GM21619 (cell line): ENCODE data around the gene MFAP4.

Experiments used
- ATAC-seq: cut with Tn5 transposase; IDR thresholded peaks from one replicate; pipeline ENCODE4 v1.9.1; 2021; ENCODE audit not compliant: unreplicated experiment

Gene MFAP4, protein sequence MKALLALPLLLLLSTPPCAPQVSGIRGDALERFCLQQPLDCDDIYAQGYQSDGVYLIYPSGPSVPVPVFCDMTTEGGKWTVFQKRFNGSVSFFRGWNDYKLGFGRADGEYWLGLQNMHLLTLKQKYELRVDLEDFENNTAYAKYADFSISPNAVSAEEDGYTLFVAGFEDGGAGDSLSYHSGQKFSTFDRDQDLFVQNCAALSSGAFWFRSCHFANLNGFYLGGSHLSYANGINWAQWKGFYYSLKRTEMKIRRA

DNA sequence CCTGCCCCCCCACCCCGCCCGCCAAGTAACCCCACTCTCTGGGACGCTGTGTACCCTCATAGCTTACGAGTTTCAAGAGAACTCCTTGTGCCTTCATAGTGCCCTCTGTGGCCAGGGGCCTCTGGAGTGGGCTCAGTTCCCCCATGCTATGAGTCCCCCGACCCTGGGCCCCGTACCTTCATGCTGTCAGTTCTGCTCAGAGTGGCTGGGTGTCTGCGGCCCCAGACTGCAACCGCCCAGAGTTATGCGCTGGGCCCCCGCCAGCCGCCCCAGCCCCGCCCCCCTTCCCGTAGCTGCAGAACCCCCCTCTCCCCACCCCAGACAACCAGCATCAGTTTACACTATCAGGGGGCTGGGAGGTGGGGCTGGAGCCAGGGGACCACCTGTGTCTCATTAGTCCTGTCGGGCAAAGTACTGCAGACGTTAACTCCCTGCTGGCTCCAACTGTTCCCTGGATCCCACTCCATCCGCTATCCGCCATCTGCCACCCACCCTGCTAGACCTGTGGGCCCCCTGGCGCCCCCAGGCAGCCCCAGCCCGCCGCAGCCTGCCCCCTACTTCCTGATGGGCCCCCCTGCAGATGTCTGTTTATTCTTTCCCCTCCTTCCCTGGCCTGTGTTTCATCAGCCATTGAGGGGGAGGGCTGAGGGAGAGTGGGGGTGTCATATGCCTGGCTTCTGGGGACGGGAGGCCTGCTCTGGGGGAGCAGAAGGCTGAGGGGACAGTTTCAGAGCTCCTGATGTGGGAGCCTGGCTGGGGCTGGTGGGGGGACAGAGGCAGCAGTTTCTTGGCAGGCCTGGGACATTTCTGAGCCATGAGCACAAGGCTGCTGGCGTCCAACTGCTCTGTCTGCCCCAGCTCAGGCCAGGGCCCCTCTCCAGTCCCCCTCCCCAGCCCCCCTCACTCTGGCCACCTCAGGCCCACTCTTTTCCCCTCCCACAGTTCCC lies at the start of gene MFAP4:
Gene MFAP4, minus strand, starts transcription at position 217 of the 947 bp plus-strand sequence. Its CDS starts 35 bp downstream, at position 182.
- no peak for ATAC-seq

DNA sequence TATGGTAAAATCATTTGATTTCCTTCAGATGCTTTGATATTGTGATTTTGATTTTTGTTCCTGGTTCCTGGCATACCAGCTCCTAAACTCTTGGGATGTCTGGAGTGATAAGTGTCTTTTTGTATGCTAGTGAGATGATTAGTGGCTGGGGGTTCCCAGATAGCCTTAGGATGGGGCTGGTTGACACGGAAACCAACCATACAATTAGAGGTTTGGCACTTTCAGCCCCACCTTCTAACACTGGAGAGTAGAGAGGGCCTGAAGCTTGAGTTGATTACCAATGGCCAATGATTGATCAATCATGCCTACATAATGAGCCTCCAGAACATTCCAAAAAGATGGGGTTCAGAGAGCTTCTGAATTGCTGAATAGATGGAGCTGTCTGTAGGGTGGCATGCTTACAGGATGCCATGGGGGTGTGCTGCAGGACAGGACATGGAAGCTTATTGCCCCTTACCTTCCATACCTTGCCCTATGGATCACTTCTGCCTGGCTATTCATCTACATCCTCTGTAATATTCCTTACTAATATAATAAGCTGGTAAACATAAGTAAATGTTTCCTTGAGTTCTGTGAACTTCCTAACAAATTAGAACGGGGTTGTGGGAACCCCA lies 46.8 kb upstream of the MFAP4 start:
- ATAC-seq, result no peak

DNA sequence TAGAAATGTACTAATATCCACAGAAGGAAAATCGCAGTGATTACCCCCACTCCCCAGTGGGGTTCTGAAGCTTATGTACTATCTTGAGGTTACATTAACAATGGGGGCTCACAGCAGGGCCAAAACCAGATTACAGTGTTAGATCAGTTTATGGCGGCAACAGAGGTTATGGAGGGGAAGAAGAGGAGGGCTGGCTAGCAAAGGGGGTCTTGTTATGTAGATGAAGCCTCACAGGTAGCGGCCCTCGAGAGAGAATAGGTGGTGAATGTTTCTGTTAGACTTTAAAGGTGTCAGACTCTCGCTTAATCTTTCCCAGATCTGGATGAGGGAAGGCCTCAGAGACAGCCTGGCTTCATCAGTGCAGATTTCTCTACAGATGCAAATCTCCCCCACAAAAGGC lies 46.3 kb upstream of the MFAP4 start:
- no peak for ATAC-seq

DNA sequence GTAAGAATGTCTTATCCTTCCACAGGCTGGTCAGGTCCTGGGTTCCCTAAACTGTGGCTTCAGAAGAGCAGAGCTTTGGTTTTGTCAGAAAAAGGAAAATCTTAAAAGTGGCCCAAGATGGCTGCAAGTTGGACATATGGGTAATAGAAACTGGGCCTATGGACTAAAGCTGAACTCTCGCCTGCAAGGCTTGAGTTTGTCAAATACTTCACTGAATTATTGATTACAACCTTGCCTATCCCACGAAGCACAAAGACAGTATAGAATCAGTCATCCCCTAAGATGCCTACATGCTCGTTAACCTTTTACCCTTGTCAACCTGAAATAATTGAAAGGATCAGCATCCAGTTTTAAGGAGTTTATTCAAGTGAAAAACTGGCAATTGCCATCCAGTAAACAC lies 44.7 kb upstream of the MFAP4 start:
- no peak for ATAC-seq

DNA sequence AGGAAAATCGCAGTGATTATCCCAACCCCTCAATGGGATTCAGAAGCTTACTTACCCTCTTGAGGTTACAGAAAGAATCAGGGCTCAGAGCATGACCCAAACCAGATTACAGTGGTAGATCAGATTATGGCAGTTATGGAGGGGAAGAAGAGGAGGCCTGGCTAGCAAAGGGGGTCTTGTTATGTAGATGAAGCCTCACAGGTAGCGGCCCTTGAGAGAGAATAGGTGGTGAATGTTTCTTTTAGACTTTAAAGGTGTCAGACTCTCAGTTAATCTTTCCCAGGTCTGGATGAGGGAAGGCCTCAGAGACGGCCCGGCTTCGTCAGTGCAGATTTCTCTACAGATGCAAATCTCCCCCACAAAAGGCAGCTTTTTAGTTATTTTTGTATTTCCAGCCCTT lies 39.6 kb upstream of the MFAP4 start:
- no peak for ATAC-seq

DNA sequence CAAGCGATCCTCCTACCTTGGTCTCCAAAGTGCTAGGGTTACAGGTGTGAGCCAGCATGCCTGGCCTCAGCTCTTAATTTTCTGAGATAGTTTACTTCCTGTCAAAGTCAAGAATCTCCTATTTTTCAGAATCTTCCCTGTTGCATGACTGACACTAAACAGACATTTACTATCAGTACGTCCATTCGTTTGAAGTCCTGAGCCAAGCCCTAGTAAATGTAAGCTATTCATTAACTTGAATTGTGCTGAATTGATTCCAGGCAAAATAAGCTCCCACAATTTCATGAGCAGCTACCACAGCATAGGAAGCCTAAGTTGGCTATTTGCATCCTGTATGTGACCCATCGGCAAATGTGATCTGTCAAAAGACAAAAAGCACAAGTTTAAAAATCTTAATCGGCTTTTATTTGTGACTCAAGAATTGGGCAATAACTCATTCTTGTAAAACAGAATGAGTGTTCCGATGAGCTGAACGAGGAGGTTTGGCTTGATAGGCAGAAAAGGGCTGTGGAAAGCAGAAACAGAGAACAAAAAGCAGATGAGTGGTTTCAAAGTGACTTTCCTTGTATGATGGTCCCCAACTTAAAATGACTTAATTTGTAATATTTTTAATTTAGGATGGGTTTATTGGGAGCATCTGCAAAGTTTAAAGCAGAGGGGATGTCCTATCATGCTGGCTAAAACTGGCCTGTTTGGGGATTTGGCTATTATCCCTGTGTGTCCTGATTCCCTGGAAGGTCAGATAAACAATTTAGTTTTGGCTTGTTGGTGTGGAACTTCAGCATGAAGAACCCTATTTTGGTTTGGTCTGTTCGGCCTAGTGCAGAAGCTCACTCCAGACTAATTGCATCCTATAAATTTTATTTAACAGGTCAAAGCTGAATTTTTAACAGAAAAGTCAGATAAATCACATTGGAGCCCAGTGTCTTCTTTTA lies 38.2 kb upstream of the MFAP4 start:
- ATAC-seq, result no peak

DNA sequence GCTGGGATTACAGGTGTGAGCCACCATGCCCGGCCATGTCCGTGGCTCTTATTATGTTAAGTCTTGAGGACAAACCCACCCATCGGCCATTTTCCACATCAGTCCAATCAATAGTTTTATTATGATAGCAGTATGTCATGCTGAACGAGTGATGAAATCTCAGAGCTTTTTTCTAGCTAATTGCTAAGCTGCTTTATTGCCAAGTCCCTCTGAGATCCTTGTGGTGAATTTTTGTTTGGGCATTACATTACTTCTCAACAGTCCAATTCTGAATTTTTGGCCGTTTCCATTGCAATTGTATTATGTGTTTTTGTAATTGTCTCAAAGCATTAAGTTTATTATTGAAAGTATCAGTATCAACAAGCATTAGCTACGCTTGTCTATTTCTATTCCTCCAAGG lies 34.9 kb upstream of the MFAP4 start:
- ATAC-seq, result no peak

DNA sequence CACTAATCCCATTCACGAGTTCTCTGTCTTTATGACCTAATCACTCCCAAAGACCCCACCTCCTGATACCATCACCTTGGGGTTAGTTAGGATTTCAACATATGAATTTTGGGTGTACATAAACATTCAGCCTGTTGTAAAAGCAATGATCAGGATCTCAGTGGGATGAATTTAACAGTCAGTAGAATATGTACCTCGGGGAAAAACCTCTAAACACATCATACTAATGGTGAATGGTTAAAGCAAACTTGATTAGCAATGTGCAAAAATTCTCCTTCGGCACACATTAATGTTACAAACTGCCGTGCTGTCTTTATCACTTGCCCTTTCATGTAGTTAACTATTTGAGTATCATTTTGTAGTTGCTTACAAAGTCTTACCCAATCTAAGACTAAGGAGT lies 34.2 kb upstream of the MFAP4 start:
- ATAC-seq, result no peak

DNA sequence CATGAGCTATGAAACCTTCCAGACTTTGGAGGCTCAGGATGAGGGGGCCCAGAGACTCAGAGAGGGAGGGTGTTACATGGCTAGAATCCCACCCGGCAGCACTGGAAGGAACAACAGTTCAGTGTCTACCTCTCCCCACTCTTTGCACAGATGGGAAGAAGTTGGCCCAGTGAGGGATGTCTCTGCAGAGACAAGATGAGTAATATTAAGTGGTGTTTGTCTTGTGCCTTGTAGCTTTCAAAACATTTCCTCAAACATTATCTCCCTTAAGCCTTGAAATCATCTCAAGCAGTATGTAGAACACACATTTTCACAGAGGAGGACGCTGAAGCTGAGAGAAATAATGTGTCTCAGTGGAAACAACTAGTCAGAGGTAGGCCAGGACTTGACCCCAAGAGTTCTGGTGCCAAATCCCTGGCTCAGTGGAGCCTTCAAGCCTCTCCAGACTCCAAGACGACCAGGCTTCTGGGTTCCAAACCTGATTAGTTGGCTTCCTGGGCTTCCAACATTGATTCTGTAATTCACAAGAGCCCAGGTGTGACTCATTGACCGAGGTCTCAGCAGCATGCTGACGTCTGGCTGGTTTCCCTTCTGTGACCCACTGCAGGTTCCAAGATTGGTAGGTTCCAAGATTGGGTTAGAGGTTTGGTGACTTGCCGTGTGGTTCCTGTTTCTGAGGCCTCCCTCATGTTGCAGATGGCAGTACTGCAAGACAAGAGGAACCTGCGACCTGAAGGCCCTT lies 31.4 kb upstream of the MFAP4 start:
- ATAC-seq, result no peak

DNA sequence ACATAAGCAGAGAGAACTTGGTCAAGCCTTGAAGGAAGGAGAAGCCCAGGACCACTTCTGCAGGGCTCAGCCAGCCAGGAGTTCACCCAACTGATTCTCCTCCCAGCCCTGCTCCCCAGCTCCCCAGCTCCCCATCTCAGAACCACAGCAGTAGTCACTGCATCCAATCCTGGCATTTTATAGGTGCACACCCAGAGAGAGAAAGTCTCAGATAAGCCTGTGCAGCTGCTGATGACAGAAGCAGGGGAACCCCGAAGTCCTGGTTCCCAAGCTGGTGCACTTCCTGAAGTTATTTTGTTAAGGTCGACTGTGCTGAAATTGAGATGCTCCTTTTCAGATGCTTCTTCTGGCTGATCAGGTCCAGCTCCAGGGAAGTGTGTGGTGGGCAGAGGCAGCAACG lies 30.6 kb upstream of the MFAP4 start:
- no peak for ATAC-seq

DNA sequence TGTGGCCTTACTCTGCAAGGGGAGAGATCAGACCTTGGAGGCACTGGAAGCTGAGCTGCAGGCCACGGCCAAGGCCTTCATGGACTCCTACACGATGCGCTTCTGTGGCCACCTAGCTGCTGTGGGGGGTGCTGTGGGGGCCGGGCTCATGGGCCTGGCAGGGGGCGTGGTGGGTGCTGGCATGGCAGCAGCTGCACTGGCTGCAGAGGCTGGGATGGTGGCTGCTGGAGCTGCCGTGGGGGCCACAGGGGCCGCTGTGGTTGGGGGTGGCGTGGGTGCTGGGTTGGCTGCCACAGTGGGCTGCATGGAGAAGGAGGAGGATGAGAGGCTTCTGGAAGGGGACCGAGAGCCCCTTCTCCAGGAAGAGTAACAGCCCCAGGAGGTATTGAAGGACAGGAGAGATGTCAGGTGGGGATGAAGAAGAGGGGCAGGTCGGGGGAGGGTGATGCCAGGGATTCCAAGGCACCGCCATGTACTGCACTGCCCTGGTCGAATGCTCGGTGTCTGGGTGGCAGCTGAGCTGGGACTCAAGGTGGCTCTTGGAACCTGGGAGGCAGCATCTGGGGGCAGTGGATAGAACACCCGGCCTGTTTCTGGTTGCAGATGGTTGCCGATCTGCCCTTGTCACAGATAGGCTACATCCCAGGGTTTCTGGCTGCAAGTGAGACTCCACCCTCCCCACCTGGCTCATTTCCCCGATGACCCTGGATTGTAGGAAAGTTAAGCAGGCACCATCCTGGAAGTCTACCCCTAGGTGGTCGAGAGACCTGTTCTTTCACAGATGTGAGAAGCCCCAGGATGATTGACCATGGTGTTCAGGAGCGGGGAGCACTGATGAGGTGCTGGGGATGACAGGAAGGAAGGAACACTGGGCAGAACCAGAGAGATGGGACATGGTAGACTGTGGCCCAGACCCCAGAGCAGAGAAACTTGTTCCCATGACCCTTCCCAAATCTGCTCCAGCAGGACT lies 29.1 kb upstream of the MFAP4 start:
- no peak for ATAC-seq

DNA sequence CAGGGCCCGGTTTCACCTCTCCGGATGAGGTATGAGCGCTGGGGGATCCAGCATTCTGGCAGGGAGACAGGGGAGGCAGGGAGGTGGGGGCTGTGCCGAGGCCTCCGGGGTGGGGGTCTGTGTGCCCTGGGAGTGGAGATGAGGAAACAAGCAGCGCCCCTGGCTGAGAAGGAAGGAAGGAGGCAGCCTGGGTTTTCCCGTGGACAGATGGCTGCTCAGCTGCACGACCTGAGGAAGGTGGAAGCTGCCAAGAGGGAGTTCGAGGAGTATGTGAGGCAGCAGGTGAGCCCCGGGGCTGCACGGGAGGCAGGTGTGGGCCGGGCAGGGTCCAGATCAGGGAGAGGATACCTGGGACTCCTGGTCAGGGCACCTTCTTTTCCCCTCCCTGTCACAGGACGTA lies 28.3 kb upstream of the MFAP4 start:
- ATAC-seq, result no peak

DNA sequence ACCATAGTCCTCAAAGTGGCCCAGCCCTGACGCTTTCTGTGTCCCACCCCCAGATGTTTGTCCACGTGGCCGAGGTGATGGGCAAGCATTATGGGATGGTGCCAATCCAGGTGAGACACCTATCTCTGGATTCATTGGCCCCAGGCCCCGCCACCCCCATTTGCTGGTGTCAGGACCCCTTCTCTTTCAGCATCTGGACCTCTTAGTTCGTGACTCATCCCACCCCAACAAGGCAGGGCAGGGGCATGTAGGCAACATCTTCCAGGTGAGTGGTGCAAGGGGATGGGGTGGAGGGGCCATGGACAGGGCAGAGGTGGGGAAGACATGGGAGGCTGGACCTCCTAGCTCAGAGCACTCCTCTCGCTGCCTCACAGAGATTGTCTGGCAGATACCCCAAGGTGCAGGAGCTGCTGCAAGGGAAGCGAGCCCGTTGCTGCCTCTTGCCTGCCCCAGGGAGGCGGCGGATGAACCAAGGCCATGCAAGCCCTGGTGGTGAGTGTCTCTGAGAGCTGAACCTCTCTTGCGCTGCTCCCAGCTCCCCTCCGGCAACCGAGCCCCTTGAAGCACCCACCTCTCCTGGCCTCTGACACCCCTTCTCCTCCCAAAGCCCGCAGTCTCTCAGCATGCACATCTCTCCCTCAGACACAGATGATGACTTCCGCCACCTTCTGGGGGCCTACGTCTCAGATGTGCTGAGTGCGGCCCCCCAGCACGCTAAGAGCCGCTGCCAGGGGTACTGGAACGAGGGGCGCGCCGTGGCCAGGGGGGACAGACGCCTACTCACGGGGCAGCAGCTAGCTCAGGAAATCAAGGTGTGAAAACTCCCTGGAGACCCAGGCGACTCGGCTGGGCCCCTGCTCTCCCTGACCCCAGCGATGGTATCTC lies 27.6 kb upstream of the MFAP4 start:
- no peak for ATAC-seq

DNA sequence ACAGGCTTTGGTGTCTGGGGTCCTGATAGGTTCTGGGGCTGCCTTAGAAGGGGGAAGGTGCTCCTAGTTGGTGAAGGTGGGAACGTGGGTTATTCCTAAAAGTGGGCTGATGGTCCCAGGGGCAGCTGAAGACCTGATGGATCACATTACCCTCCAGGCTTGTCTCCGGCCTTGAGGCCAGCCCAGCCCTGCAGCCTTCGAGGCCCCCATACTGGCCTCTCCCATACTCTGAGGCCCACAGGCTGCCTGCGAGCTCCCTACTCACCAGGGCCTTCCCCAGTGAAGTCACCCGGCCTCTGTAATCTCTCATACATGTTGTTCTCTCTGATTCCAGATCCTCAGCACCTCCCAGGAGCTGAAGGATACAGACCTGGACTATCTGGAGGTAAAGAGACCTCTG lies 26.8 kb upstream of the MFAP4 start:
- ATAC-seq, result no peak

DNA sequence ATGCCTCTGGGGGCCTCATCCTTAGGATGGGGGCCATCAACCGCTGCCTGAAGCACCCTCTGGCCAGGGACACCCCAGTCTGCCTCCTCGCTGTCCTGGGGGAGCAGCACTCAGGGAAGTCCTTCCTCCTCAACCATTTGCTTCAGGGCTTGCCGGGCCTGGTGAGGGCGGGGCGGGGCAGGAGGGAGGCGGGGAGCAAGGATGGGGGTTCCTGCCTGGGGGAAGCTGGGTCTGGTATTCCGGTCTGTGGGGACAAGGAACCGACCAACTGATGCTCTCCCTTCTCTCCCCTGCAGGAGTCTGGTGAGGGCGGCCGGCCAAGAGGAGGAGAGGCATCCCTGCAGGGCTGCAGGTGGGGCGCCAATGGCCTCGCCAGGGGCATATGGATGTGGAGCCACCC lies 26.0 kb upstream of the MFAP4 start:
- no peak for ATAC-seq

DNA sequence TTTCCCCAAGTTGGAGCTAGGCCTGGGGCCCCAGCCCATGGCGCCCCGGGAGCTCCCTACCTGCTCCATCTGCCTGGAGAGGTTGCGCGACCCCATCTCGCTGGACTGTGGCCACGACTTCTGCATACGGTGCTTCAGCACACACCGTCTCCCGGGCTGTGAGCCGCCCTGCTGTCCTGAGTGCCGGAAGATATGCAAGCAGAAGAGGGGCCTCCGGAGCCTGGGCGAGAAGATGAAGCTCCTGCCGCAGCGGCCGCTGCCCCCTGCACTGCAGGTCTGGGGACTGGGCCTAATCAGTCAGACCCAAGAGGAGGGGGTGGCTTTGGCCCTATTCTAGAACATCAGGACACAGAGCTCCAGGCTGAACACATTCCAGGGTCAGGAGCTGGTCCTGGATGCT lies 25.5 kb upstream of the MFAP4 start:
- no peak for ATAC-seq

DNA sequence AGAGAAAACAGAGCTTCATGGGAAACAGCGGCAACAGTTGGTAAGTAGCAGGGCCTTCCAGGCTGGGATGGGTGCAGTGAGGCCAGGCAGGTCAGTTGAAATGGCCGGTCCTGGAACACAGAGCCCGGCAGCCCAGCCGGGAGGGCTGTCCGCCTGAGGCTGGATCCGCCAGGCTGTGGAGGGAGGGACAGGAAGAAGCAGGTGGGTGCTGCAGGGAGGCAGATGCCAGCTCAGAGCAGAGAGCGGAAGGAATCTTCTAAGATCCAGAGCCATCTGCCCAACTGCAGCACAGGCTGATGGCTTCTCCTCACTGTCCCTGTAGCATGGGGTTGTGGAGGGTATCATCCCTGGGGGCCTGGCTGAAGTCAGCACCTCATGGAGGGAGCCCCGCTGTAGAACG lies 24.6 kb upstream of the MFAP4 start:
- no peak for ATAC-seq
